Measurements from ENCODE around the gene GAST. TPM values are rescaled to one million over a fixed set of nuclear protein-coding genes. Genes with fewer than 3 reads are reported as not detected.

Gene GAST
- total RNA-seq, 1 donor from 2014 or later: not detected

DNA sequence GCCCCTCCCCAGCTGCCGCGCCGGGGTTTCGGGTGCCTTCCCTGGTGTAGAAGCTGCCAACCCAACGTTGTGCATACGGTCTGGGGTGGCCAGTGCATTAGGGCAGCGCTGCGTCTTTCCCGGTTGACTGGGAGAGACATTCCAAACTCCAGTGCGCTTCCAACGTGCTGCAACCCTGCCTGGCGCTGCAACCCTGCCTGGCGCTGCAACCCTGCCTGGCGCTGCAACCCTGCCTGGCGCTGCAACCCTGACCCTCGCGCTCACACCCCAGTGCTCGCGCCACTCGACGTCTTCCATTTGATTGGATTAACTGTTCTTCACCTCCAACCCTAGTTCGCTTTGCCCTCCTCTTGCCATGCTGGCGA lies 22.8 kb downstream of the GAST start:
- Mint-ChIP-seq H3K27ac (ENCODE audit: unreplicated experiment) (no peak overlapping the region), H3K36me3 (ENCODE audit: unreplicated experiment) (no peaks in the 10 kb centered on the region)
- no peak for DNase-seq (ENCODE audit: extremely low spot score, unreplicated experiment)

DNA sequence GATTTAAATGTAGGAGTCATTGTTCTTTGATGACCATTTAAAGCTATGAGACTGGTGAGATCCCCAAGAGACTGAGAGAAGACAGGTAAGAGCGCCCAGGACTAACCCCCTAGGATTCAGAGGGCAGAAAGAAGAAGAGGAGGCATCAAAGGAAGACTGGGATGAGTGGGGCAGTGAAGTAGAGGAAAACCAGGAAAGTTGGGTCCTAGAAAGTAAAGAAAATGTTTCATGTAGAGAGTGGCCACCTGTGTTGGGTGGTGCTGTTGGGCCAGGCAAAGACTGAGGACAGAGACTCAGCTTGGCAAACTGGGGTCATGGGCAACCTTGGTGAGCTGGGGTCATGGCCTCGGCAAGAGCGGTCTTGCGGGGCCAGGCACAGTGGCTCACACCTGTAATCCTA lies 23.6 kb downstream of the GAST start:
- H3K27ac Mint-ChIP-seq (ENCODE audit: unreplicated experiment): no peak overlapping the region
- H3K9me3 Mint-ChIP-seq (ENCODE audit: unreplicated experiment): no peaks in the 10 kb centered on the region
- DNase-seq (ENCODE audit: extremely low spot score, unreplicated experiment): no peak
- H3K4me1 Mint-ChIP-seq (ENCODE audit: unreplicated experiment): peaks cover 4% of the 10 kb centered on the region
- H3K4me3 Mint-ChIP-seq (ENCODE audit: unreplicated experiment): no peak overlapping the region
- TF ChIP-seq, protein P1, sequence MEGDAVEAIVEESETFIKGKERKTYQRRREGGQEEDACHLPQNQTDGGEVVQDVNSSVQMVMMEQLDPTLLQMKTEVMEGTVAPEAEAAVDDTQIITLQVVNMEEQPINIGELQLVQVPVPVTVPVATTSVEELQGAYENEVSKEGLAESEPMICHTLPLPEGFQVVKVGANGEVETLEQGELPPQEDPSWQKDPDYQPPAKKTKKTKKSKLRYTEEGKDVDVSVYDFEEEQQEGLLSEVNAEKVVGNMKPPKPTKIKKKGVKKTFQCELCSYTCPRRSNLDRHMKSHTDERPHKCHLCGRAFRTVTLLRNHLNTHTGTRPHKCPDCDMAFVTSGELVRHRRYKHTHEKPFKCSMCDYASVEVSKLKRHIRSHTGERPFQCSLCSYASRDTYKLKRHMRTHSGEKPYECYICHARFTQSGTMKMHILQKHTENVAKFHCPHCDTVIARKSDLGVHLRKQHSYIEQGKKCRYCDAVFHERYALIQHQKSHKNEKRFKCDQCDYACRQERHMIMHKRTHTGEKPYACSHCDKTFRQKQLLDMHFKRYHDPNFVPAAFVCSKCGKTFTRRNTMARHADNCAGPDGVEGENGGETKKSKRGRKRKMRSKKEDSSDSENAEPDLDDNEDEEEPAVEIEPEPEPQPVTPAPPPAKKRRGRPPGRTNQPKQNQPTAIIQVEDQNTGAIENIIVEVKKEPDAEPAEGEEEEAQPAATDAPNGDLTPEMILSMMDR (IDR thresholded peaks at IDR 0.05): no peak
- H3K36me3 Mint-ChIP-seq (ENCODE audit: unreplicated experiment): no peaks in the 10 kb centered on the region
- H3K27me3 Mint-ChIP-seq (ENCODE audit: unreplicated experiment): peaks cover 50% of the 10 kb centered on the region

More for the DNA sequence above, 22.8 kb downstream of the GAST start:
- Mint-ChIP-seq H3K27me3 (ENCODE audit: unreplicated experiment) (peaks cover 58% of the 10 kb centered on the region), H3K4me3 (ENCODE audit: unreplicated experiment) (peak overlapping the region; percentile 72), H3K9me3 (ENCODE audit: unreplicated experiment) (no peaks in the 10 kb centered on the region), H3K4me1 (ENCODE audit: unreplicated experiment) (peaks cover 4% of the 10 kb centered on the region)
- TF ChIP-seq, protein P1 (IDR thresholded peaks at IDR 0.05): no peak

DNA sequence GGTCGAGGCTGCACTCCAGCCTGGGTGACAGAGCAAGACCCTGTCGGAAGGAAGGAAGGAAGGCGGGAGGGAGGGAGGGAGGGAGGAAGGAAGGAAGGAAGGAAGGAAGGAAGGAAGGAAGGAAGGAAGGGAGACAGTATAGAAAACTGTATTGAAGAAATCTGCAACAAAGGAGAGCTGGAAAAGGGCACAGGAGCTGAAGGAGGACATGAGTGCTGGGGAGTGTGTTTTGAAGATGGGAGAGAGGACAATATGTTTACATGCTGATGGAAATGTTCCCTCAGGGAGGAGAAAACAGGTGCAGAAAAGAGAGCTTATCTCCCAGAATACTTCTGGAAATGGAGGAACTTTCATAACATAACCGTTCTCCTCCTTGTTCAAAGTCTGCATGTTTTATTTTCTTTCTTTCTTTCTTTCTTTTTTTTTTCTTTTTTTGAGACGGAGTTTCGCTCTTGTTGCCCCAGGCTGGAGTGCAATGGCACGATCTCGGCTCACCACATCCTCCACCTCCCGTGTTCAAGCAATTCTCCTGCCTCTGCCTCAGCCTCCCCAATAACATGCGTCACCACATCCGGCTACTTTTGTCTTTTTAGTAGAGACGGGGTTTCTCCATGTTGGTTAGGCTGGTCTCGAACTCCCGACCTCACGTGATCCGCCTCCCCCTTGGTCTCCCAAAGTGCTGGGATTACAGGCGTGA lies 25.0 kb downstream of the GAST start:
- Mint-ChIP-seq H3K27me3 (ENCODE audit: unreplicated experiment) (peaks cover 36% of the 10 kb centered on the region), H3K4me1 (ENCODE audit: unreplicated experiment) (peaks cover 4% of the 10 kb centered on the region), H3K9me3 (ENCODE audit: unreplicated experiment) (no peaks in the 10 kb centered on the region), H3K4me3 (ENCODE audit: unreplicated experiment) (no peak overlapping the region), H3K36me3 (ENCODE audit: unreplicated experiment) (no peaks in the 10 kb centered on the region), H3K27ac (ENCODE audit: unreplicated experiment) (no peak overlapping the region)
- no peak for DNase-seq (ENCODE audit: extremely low spot score, unreplicated experiment)
- TF ChIP-seq, protein P1 (IDR thresholded peaks at IDR 0.05): no peak

DNA sequence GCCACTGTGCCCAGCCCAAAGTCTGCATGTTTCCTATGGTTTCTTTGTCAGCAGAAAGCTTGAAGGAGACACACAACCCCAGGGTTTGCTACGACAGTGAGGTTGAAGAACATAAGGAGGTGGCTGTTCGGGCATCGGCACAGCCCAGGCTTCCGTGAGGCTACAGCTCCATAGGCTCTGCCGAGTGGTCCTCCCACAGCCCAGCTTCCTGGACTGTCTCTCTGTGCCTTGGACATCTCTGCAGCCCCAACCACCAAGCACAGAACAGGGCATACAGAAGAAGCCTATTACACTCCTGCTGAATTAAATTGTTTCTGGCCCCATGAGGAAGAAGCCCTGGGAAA lies 25.5 kb downstream of the GAST start:
- H3K4me3 Mint-ChIP-seq (ENCODE audit: unreplicated experiment): no peak overlapping the region
- TF ChIP-seq, protein P1 (IDR thresholded peaks at IDR 0.05): no peak
- H3K4me1 Mint-ChIP-seq (ENCODE audit: unreplicated experiment): peaks cover 4% of the 10 kb centered on the region

DNA sequence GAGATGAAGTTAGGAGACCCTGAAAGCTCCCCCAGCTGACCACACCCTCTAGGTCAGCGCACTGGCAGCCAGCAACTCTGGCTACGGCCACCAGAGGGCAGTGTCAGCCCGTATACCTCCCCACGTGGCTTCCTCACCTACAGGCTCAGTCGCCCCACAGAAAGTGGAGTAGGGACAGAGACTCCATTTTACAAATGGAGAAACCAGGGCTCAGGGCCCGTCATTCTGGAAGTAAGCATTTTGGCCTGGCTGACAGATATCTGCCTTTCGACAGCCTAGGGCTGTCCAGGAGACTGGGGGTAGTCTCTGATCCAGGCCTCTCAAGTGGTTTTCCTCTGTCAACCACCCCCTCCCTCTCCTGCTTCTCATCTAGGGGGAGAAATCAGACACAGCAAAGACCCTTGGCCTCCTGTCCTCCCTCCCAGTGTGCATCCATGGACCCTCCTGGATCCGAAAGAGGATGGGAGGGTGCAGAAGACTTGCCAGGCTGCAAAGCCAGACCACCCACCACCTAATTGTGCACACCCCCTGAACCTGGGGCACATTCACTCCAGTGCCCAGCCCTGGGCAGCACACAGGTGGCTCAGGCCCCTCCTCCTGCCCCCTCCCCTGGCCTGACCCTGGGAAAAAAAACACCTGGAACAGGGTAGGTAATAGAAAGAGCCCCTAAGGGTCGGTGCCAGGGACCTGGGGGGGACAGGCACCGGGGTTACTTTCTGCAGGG lies 26.1 kb downstream of the GAST start:
- Mint-ChIP-seq H3K36me3 (ENCODE audit: unreplicated experiment) (no peaks in the 10 kb centered on the region), H3K27ac (ENCODE audit: unreplicated experiment) (no peak overlapping the region), H3K4me3 (ENCODE audit: unreplicated experiment) (no peak overlapping the region), H3K9me3 (ENCODE audit: unreplicated experiment) (no peaks in the 10 kb centered on the region), H3K27me3 (ENCODE audit: unreplicated experiment) (peaks cover 30% of the 10 kb centered on the region), H3K4me1 (ENCODE audit: unreplicated experiment) (peaks cover 4% of the 10 kb centered on the region)
- TF ChIP-seq, protein P1 (IDR thresholded peaks at IDR 0.05): peak; percentile 98
- DNase-seq (ENCODE audit: extremely low spot score, unreplicated experiment): peak; percentile 93

More for the DNA sequence above, 25.5 kb downstream of the GAST start:
- Mint-ChIP-seq H3K9me3 (ENCODE audit: unreplicated experiment) (no peaks in the 10 kb centered on the region), H3K36me3 (ENCODE audit: unreplicated experiment) (no peaks in the 10 kb centered on the region), H3K27ac (ENCODE audit: unreplicated experiment) (no peak overlapping the region), H3K27me3 (ENCODE audit: unreplicated experiment) (peaks cover 31% of the 10 kb centered on the region)
- DNase-seq (ENCODE audit: extremely low spot score, unreplicated experiment): no peak
